Fibroblast of lung (primary cell): Measurements from ENCODE around the gene CCDC60.

ENCODE experiments used
- CTCF ChIP-seq, 2 donors: IDR thresholded peaks in 1 of 2; conservative IDR thresholded peaks in 1 of 2; 1 replicate in 1 of 2; 2 replicates in 1 of 2; pipeline ENCODE4 v1.5.1; 2011 to 2012; ENCODE audit warnings: low read length in 2 of 2, control low read depth in 1 of 2, inconsistent platforms in 1 of 2, low read depth in 1 of 2, mild to moderate bottlenecking in 1 of 2
- EZH2 ChIP-seq: IDR thresholded peaks from 2 replicates; pipeline ENCODE4 v1.5.1; 2012; ENCODE audit warnings: low read length, control low read depth, mild to moderate bottlenecking; ENCODE audit errors: missing control alignments

GRCh38 chr12:119326341-119326740, 8.2 kb upstream of the CCDC60 start:
- TF ChIP-seq CTCF (conservative IDR thresholded peaks at IDR 0.05 in 1 of 2, IDR thresholded peaks at IDR 0.05 in 1 of 2; ENCODE audit: low read depth in 1 of 2, low read length in 2 of 2): no peak
- no peak for TF ChIP-seq EZH2
